ENCODE data around the gene KIRREL3. TPM values are rescaled to one million over a fixed set of nuclear protein-coding genes. Genes with fewer than 3 reads are reported as not detected.

KIRREL3 gene
- total RNA-seq, 4 donors from 2014 or later: 0.82 to 15.7 (median 1.4) TPM; not detected in 1

DNA sequence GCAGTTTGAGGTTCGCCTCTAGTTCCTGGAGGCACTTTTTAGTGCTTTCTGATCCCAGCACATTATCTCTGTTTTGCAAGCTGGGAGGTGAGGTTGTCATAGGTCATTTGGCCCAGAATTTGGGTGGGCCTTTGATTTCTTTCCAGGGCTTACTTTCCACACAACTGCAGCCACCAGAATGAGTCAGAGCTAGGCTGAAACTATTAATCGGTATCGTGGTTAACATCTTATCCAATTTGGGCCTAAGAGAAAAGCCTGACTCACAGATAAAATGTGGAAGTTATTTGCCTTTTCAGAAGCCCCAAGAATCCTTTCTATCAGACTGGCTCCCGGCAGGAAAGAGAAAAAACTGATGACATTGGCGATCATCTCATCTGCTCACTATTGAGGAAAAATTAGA is 166.4 kb downstream of the KIRREL3 start:
- Histone ChIP-seq H3K4me3 (no peak overlapping the region), H3K27ac (no peak overlapping the region), H3K9me3 (no peaks in the 10 kb centered on the region), H3K36me3 (no peaks in the 10 kb centered on the region), H3K4me1 (no peaks in the 10 kb centered on the region), H3K27me3 (peaks cover 7% of the 10 kb centered on the region)
- in situ Hi-C loops (cut with MboI; ENCODE audit: low pct_ligation_motif_present in 1 of 4, low pct_unique_long_range_greater_than_20kb in 1 of 4, low sequenced_read_pairs in 3 of 4) (no loop called here), intact Hi-C loops (cut with DNase I; ENCODE audit: low total_unique reads) (no loop called here)
- TF ChIP-seq EP300 (IDR thresholded peaks at IDR 0.05; ENCODE audit: low read depth): no peak
- TF ChIP-seq POLR2A (IDR thresholded peaks at IDR 0.05): no peak
- TF ChIP-seq POLR2AphosphoS5 (IDR thresholded peaks at IDR 0.05): no peak
- TF ChIP-seq, protein P1, sequence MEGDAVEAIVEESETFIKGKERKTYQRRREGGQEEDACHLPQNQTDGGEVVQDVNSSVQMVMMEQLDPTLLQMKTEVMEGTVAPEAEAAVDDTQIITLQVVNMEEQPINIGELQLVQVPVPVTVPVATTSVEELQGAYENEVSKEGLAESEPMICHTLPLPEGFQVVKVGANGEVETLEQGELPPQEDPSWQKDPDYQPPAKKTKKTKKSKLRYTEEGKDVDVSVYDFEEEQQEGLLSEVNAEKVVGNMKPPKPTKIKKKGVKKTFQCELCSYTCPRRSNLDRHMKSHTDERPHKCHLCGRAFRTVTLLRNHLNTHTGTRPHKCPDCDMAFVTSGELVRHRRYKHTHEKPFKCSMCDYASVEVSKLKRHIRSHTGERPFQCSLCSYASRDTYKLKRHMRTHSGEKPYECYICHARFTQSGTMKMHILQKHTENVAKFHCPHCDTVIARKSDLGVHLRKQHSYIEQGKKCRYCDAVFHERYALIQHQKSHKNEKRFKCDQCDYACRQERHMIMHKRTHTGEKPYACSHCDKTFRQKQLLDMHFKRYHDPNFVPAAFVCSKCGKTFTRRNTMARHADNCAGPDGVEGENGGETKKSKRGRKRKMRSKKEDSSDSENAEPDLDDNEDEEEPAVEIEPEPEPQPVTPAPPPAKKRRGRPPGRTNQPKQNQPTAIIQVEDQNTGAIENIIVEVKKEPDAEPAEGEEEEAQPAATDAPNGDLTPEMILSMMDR (IDR thresholded peaks at IDR 0.05): no peak
- DNase-seq: no peak
- 78 to 82% methylated on average over 4 to 5 of the region's 5 CpGs for WGBS, 2 donors (ENCODE audit: low coverage in 1 of 2)

DNA sequence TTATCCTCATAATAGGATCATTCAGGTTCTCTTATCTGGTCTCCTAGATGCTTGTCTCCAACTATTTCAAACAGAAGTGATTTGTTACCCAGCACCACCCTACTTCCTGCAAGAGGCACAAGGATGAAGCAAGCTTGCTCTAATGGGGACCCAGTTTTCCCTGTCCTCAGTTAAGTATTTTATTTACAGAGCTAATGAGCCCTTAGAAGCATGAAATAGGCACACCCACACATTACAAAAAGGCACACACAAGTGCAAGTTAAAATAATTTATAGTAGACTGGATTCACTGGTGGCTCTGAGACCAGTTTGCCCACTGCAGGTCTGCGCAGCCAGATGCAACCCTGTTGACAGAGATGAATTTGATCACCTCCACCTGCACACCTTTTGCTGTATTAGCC is 167.5 kb downstream of the KIRREL3 start:
- H3K9me3 ChIP-seq: no peaks in the 10 kb centered on the region
- 96% methylated on average over 1 of the region's 1 CpG; no CpG with 5 or more reads in 1 of the 2 donors for WGBS, 2 donors (ENCODE audit: low coverage in 1 of 2)
- no peak overlapping the region for H3K27ac ChIP-seq
- no peaks in the 10 kb centered on the region for H3K27me3 ChIP-seq
- H3K4me1 ChIP-seq: no peaks in the 10 kb centered on the region
- TF ChIP-seq POLR2A (IDR thresholded peaks at IDR 0.05) (no peak), EP300 (IDR thresholded peaks at IDR 0.05; ENCODE audit: low read depth) (no peak), POLR2AphosphoS5 (IDR thresholded peaks at IDR 0.05) (no peak)
- TF ChIP-seq, protein P1 (IDR thresholded peaks at IDR 0.05): no peak
- H3K4me3 ChIP-seq: no peak overlapping the region
- H3K36me3 ChIP-seq: no peaks in the 10 kb centered on the region
- no peak for DNase-seq
- intact Hi-C loops (cut with DNase I; ENCODE audit: low total_unique reads) (no loop called here), in situ Hi-C loops (cut with MboI; ENCODE audit: low pct_ligation_motif_present in 1 of 4, low pct_unique_long_range_greater_than_20kb in 1 of 4, low sequenced_read_pairs in 3 of 4) (no loop called here)

DNA sequence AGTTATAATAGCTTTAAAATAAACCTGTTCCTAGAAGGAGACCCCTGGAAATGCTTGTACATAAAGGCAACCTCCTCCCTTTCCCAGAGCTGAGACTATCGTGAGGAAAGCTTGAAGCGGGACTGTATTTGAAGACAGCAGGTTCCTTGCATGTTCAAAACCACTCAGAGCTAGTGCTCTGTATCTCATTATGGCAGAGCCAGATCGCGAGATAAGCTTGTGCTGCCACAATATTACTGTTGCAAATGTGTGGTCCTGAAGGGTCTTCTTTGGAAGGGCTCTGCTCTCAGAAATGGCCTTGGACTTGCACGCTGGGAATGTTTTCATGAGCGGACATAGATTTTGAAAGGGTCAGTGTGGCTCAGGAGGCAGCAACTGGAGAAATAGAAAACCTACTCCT is 168.2 kb downstream of the KIRREL3 start:
- Histone ChIP-seq H3K9me3 (no peaks in the 10 kb centered on the region), H3K36me3 (no peaks in the 10 kb centered on the region), H3K4me1 (no peaks in the 10 kb centered on the region), H3K27ac (no peak overlapping the region), H3K27me3 (no peaks in the 10 kb centered on the region), H3K4me3 (no peak overlapping the region)
- in situ Hi-C loops (cut with MboI; ENCODE audit: low pct_ligation_motif_present in 1 of 4, low pct_unique_long_range_greater_than_20kb in 1 of 4, low sequenced_read_pairs in 3 of 4): no loop called here
- no peak for DNase-seq
- TF ChIP-seq, protein P1 (IDR thresholded peaks at IDR 0.05): no peak
- TF ChIP-seq POLR2AphosphoS5 (IDR thresholded peaks at IDR 0.05): no peak
- no peak for TF ChIP-seq EP300 (IDR thresholded peaks at IDR 0.05; ENCODE audit: low read depth)
- TF ChIP-seq POLR2A (IDR thresholded peaks at IDR 0.05): no peak
- WGBS, 2 donors (ENCODE audit: low coverage in 1 of 2): 73 to 83% methylated on average over 4 to 6 of the region's 6 CpGs
- intact Hi-C loops (cut with DNase I; ENCODE audit: low total_unique reads): no loop called here

DNA sequence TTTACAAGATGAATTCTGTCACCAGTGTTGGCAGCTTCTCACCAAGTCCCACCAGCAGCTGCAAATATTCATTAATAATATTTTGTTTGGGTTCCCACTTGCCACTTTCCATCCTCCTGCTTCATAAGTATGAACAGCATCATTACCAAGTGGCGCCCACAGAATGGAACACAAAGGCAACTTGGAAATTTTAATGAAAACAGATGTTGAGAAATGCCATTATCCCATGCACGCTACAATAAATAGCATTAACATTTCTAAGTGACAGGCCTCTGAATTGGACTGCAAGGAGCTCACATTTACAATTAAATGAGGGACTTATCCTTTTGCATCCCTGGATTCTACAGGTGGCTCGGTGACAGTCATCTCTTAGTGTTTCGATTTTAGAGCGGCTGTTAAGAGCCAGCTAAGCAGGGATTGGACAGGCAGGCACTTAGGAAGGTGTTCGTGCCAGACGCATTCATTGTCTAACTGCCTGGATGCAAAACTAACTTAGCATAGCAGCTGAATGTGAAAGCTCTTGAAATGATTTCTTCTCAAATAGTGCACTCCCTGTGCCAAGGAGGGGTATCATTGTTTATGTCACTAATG is 170.3 kb downstream of the KIRREL3 start:
- WGBS, 2 donors (ENCODE audit: low coverage in 1 of 2): 71 to 77% methylated on average over 6 to 7 of the region's 7 CpGs
- no peaks in the 10 kb centered on the region for H3K27me3 ChIP-seq
- no peaks in the 10 kb centered on the region for H3K36me3 ChIP-seq
- H3K4me1 ChIP-seq: no peaks in the 10 kb centered on the region
- in situ Hi-C loops (cut with MboI; ENCODE audit: low pct_ligation_motif_present in 1 of 4, low pct_unique_long_range_greater_than_20kb in 1 of 4, low sequenced_read_pairs in 3 of 4) (no loop called here), intact Hi-C loops (cut with DNase I; ENCODE audit: low total_unique reads) (no loop called here)
- no peaks in the 10 kb centered on the region for H3K9me3 ChIP-seq
- no peak overlapping the region for H3K27ac ChIP-seq
- no peak overlapping the region for H3K4me3 ChIP-seq
- no peak for TF ChIP-seq POLR2AphosphoS5 (IDR thresholded peaks at IDR 0.05)
- no peak for TF ChIP-seq EP300 (IDR thresholded peaks at IDR 0.05; ENCODE audit: low read depth)
- TF ChIP-seq, protein P1 (IDR thresholded peaks at IDR 0.05): no peak
- TF ChIP-seq POLR2A (IDR thresholded peaks at IDR 0.05): no peak
- no peak for DNase-seq
